Activated CD4-positive, CD25-positive, alpha-beta regulatory T cell treated with anti-CD3 and anti-CD28 coated beads, Interleukin-2, amount 50 U/mL, for 24 hours (primary cell): ENCODE data around the gene LY6G6D.

Experiments used
- ATAC-seq, 2 donors: fragments of 150-1000 bp; cut with Tn5 transposase; one replicate each; pipeline ENCODE4 v1.10.0; 2021; ENCODE audit warnings: mild to moderate bottlenecking in 1 of 2, moderate library complexity in 1 of 2

Gene LY6G6D

DNA sequence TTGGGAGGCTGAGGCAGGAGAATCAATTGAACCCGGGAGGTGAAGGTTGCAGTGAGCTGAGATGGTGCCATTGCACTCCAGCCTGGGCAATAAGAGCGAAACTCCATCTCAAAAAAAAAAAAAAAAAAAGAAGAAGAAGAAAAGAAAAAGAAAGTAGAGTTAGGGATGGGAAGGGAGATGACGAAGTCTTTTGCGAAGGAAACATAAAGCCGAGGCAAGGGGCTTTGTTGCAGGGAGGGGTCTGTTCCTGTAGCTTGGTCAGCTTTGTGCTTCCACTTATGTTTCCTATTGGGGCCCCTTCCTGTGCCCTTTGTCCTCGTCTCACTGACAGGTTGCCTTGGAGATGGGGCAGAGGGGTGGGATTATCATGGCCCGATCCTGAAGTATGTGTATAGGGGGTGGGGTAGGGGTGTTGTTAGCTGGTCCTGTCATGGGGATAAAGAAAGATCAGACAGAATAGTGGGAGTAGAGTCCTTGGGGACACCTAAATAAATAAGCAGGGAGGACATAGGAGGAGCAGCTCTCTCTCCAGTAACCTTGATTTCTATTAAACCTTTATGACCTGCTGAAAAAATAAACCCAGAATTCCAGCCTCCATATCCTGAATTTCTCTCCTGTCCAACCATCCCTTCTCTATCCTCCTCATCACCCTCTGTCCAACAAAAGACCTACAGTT lies 22.3 kb downstream of the LY6G6D start:
- ATAC-seq, result no peak

DNA sequence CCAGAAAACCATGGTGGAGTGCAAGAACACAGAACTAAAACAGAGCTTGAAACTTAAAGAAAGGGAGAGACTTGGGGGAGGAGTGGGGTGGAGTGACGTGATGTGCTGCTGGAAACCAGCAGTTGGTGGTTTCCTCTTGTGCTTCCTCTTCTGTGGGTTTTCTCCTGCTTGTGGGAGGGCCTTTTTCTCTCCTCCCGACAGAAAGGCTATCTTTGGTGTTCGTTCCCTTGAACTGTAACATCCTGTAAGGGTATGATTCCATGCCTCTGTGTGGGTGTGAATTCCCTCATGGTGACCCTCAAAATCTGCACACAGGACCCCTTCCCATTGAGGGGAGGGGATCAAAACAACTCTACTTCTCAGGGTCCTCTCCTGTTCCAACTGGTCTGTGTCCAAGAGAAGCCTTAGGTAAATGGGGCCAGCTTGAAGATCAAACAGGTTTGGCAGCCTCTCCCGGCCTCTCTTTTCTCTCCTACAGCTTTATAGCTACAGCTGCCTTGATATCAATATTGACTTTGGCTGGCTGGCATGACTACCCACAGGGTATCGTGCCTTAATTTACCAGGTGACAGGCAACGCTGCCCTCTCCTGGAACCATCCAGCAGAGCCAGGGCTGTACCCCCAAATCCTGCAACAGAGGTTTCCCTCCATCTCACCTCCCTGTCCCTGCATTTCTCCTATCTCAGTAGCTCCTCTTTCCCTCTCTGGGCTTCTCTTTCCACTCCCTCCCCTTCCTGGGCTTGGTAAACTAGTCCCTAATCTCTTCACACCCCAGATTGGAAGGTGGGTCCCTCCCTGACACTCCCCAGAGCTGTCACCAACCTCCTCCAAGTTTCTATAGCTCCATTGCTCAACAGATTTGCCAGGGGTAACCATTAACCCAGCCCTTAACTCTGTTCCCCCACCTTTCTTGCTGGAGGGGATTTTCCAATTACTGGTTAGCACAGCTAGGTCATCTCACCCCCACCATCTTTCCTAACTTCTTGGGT lies 23.1 kb downstream of the LY6G6D start:
- ATAC-seq, result no peak

- ATAC-seq, result peak; percentile 95
Observed at GRCh38 chr6:31739639-31740396, 24.7 kb downstream of the LY6G6D start, which contains the start of gene MSH5. Gene MSH5 (plus strand): TSS chr6:31740005. CDS start chr6:31740467, 462 bp downstream.

DNA sequence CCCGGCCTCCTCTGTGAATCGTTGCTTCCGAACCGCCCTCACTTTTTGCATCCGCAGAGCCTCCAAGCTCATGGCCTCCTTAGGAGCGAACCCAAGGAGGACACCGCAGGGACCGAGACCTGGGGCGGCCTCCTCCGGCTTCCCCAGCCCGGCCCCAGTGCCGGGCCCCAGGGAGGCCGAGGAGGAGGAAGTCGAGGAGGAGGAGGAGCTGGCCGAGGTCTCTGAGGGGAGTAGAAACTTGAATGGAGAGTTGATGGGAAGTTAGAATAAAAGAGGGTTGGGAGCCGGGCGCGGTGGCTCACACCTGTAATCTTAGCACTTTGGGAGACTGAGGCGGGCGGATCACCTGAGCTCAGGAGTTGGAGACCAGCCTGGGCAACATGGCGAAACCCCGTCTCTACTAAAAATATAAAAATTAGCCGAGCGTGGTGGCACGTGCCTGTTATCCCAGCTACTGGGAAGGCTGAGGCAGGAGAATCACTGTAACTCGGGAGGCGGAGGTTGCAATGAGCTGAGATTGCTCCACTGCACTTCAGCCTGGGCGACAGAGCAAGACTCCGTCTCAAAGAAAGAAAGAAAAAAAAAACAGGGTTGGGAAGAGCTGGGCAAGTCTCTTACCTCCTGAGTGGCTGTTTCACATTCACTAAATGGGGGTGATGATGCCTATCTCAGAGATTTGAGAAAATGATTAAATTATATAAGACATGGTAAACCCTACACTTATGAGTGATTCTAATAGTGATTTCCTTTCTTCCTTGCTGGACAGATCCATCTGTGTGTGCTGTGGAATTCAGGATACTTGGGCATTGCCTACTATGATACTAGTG lies 25.5 kb downstream of the LY6G6D start:
- no peak for ATAC-seq

- ATAC-seq, result no peak
Observed at GRCh38 chr6:31741815-31742214, 26.7 kb downstream of the LY6G6D start.

GRCh38 chr6:31742894-31743293 lies 27.7 kb downstream of the LY6G6D start:
- no peak for ATAC-seq

- no peak for ATAC-seq
Observed at GRCh38 chr6:31744422-31744821, 29.3 kb downstream of the LY6G6D start.

DNA sequence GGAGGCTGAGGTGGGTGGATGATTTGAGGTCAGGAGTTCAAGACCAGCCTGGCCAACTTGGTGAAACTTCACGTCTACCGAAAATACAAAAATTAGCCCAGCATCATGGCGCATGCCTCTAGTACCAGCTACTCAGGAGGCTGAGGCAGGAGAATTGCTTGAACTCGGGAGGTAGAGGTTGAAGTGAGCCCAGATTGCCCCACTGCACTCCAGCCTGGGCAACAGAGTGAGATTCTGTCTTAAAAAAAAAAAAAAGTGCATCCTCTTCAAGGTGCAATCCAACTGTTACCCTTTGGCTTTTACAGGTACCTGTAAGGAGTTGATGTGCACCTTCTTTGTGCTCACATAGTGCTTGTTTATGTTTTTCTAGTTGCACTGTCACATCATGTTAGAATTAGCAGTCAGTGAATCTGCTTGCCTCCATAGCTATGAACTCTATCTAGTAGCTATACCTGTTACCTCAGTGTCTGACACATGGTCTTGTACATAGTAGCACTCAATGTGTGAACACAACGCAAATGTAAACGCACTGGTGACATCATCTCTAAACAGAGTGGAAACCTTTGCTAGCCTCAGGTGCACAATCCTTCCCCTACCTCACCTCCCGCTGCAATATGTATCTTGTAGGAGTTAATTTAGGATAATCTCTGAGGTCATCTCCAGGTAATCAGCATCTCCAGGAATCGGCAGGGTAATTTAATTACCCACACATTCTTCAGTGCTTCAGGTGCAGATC lies 34.3 kb downstream of the LY6G6D start:
- ATAC-seq, result no peak

DNA sequence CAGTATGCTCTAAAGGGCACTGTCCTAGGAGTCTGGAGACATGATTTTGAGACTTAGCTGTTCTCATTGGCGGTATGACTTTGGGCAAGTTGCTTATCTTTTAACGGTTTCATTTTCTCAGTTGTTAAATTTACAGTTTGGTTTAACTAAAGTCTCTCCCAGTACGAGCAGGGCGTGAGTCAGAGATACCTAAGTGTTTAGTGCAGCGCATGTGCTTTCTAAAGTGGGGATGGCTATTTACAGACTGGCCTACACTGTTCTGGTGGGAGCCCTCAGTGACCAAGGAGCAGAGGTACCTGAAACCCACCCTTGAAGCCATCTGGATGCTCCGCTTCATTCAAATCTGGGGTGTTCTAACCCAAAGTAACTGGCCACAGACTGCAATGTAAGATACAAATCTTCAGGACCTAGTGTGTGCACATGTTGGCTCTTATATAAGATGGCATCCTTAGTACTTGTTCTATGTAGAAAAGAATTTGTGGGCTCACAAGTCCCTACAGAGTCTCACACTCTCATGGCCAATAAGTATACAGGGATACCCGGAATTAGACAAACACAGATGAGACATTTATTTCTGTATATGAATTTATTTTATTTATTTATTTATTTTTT lies 35.4 kb downstream of the LY6G6D start:
- ATAC-seq, result no peak

DNA sequence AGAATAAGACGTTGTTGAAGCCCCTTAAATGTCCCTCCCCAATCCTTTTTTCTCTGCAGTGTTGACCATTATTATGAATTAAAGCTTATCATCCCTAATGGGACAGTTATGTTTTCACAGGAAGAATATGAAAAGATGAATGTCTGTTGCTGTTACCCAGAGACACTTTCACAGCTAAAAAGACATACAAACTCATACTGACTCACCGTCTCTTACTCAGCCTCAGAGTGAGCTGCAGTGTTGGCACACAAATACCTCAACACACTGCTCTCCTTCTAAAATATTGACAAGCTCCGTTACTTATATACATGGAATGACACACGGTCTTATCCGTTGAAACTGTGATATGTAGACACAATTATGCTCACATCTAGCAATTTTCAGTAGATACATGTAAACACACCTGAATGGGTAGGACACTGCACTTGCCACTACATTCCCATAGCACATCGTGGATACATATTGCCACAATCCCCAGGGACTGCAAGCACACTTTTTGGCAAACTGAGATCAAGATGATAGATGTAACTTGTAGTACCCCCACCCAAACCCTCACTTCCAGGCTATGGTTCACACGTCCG lies 37.7 kb downstream of the LY6G6D start:
- ATAC-seq, result no peak

DNA sequence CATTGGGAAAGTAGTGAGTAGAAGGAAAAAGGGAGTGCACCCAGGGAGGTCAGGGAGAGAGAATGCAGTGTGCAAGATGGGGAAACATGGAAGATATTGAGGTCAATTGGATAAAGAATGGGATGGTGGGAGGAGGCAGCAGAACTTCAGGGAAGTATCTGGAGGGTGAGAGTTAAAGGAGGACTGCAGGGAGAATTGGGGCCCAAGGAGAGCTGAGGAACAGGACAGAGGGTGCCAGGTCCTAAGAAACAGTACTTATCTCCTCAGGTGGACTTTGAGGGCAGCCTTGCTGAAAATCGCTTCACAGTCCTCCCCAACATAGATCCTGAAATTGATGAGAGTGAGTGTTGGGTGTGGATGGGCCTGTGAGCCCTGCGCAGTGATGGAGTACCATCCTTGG lies 43.1 kb downstream of the LY6G6D start:
- no peak for ATAC-seq

DNA sequence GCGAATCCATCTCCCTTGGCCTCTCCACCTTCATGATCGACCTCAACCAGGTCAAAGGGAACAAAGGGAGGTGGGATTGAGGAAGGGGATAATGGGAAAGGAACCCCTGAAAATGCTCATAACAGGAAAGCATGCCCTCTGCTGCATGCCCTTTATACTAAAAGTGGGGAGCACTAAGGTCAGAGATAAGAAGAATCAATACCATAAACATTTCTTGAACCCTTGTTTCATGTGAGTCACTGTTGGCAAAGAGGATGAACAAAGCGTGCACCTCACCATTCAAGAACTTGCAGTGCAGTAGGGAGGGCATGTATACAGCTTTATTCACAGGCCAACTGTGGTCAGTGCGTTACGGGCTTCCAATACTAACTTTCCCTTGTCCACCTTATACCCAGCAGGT lies 45.6 kb downstream of the LY6G6D start:
- ATAC-seq, result no peak

DNA sequence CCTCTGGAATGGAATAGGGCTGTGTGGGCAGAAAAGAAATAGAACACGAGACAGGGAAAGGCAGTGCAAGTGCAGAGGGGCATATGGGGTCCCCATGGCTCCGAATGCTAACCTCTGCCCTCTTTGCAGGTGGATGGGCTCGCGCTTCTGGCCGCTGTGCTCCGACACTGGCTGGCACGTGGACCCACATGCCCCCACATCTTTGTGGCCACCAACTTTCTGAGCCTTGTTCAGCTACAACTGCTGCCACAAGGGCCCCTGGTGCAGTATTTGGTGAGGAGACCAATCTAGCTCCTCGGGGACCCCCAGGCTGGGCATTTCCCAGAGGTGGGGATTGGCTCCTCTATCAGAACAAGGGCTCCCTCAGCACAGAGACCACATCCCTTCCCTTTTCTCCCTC lies 46.2 kb downstream of the LY6G6D start:
- ATAC-seq, result no peak

DNA sequence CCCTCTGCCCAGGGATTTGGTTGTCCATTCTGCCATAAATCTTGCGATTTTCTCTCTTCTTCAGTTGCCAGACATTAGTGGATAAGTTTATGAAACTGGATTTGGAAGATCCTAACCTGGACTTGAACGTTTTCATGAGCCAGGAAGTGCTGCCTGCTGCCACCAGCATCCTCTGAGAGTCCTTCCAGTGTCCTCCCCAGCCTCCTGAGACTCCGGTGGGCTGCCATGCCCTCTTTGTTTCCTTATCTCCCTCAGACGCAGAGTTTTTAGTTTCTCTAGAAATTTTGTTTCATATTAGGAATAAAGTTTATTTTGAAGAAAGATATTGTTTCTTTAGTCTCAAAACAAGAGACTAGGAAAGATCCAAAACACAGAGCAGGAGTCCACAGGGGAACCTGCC lies 47.2 kb downstream of the LY6G6D start, which contains the start of gene SAPCD1:
Gene SAPCD1 (plus strand): TSS at position 301 of the 400 bp plus-strand sequence. CDS start 399 bp downstream, outside the sequence.
- no peak for ATAC-seq

- ATAC-seq, result no peak
Observed at GRCh38 chr6:31762878-31763618, 47.9 kb downstream of the LY6G6D start.

DNA sequence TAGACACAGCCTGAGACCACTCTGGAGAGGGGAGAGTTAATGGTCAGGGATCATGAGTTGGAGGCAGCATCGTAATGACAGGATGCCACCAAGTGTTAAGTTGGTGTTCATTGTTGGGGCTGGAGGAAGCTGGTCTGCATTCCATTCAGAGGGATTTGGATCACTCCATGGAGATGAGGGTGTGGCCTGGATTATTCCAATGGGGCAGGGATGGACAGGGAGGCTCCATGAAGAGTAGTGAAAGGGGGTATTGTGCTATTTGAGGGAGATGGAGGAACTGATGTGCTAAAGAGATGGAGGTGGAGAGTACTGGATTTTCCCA lies 48.4 kb downstream of the LY6G6D start:
- no peak for ATAC-seq

DNA sequence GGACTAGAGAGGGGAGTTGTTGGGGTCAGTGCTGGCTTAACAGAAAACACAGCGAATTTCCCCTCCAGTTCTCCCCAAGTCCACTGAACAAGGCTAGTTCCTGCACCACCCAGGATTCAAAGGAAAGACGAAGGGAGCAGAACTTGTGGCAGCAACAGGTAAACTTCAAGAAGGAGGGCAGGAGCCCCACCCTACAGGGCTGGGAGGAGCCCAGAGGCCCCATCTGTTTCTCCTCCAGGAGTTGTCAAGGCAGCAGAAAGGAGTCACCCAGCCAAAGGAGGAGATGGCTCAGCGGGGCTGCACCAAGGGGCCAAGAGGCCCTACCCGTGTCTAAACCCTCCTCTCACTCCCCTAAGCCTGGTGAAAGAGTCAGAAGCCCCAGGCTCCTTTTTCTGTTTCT lies 49.0 kb downstream of the LY6G6D start:
- ATAC-seq, result no peak

DNA sequence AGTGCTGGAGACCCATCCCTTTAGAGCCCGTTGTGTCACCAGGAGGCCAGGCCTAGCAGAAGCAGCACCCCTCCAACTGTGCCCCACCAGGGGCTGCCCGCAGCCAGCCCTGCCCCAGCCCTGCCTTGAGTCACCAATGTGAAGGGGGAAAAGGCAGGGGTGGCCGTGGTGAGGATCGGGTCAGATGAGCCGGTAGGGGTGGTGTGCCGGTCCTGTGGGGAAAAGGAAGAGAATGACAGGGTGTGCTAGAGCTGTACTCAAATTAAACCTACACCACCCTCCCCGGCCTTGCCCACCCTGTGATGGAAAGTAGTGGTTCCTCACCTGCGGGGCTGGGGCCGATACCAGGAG lies 50.4 kb downstream of the LY6G6D start:
- no peak for ATAC-seq

GRCh38 chr6:31765910-31766794 lies 51.0 kb downstream of the LY6G6D start:
- no peak for ATAC-seq
